DMS 273 treated with DMSO at 0.1 percent for 48 hours (cell line): ENCODE measurements around the gene VSIR.

Experiments used
- DNase-seq: peaks from one replicate; lab custom pipeline; 2025; lab: John Stamatoyannopoulos, UW

VSIR gene

DNA sequence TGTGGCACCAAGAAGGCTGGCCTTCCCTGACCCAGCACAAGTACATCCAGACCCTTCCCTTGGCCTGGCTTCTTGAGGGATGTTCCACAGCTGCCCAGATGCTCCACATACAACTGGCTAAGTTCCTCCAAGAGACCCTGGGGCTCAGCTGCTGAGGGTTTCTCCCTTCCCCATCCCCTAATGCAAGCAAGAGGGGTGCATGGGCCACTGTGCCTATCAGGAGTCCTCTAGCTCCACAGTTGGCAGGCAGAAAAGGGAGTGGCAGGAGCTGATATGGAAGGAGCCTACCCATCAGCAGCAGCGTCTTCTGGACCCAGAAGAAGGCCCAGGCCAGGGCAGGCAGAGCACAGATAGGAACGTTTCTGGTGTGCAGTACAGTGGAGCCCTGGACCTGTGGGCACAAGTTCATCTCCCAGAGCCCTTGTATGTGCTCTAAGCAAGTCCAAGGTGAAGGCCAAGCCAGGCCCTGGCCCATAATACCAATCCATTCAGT is 26.2 kb downstream of the VSIR start:
- no peak for DNase-seq

DNA sequence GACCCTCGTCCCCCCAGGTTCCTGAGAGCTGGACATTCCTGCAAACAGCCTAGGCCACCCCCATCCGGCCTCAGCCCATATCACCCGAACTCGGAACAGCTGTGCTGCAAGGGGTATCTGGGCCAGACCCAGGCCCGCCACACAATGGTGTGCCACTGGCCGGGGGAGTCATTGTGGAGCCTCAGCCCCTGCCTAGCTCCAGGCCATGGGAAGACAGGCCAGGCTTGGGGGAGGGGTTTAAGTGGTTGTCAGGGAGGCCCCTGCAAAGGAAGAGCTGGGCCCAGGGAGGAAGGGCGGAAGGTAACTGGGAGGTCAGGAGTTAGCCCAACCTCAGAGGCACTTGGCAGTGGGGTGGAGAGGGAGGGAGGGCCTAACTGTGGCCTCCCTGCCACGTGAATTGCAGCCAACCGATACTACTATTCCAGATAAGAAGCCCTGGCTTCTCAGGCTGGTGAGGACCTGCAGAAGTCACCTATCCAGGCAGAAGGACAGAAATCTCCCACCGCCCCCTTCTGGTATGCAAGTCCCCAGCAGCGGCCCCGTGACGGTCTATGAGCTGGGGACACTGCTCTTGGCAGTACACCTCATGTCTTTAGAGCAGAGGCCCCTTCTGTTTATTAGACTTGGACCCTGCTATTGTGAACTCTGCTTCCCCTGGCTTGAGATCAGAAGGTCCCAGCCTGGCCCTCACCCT is 26.8 kb downstream of the VSIR start:
- DNase-seq: no peak

DNA sequence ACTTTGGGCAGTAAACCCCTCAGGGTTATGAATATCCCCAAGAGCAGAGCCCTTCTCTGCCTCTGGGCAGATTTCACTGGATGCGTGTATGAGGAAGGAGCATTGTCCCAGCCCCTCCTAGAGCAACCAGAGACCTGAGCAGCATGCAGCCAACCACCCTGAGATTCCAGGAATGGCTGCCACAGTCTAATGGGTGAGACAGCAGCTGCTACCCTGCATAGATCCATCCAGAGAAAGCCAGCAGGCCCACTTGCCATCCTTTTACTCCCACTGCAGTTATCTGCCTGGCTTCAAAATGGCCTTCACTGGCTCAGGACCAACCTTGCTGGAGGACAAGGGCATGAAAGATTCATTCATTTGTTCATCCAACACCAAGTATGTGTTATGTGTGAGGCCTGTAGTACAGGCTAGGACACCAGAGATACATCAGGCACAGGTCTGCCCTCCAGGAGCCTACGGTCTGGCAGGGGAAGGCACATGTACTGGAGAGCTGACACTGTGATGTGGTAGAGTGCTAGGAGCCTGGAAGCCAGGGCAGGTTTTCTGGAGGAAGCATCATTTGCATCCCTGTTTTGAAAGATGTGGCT is 27.6 kb downstream of the VSIR start:
- DNase-seq: no peak

DNA sequence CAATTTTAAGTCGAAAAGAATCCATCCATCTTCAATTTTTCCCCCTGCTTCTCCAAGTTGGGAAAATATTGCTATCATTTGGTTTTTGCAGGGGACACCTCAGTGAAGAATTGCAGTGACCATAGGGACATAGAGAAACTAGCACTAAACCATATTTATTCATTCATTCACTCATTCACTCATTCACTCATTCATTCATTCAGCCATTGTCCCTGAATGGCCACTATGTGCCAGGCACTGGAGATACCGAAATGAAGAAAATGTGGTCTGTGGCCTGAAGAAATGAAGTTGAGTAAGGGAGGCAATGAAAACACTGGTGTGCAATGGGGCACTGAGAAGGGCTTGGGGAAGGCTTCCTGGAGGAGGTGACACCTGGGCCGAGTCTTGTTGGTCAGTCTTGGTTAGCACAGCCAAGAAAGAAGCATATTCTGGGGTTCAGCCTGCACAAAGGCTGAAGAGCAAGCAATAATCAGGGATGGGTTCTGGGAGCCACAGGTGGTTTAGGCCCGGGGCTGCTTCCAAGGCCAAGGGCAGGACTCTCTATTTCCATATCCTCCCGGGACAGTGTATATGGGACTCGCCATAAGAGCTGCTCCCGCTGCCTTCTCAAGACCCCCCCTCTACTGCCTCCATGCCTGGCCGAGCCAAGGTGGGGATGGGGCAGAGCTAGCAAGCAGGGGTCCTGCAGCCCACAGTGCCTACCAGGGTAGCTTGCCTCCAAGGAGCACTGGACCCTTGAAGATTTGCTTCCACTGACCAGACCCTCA is 28.2 kb downstream of the VSIR start:
- no peak for DNase-seq

DNA sequence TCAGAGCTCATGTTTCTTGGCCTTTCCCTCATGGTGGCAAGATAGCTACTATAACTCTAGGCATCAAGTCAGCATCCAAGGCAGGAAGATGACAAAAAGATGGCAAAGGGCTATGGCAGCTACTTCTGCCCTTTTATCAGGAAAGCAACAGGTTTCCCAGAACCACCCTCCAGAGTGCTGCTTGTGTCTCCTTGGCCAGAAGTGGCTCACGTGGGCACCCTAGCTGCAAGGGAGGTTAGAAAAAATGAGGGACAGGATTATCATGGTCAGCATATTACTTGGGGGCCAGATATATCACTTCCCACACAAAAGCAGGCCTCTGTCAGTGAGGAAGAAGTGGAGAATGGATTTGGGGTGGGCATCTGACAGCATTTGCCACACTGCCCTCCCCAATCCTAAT is 29.5 kb downstream of the VSIR start:
- no peak for DNase-seq

DNA sequence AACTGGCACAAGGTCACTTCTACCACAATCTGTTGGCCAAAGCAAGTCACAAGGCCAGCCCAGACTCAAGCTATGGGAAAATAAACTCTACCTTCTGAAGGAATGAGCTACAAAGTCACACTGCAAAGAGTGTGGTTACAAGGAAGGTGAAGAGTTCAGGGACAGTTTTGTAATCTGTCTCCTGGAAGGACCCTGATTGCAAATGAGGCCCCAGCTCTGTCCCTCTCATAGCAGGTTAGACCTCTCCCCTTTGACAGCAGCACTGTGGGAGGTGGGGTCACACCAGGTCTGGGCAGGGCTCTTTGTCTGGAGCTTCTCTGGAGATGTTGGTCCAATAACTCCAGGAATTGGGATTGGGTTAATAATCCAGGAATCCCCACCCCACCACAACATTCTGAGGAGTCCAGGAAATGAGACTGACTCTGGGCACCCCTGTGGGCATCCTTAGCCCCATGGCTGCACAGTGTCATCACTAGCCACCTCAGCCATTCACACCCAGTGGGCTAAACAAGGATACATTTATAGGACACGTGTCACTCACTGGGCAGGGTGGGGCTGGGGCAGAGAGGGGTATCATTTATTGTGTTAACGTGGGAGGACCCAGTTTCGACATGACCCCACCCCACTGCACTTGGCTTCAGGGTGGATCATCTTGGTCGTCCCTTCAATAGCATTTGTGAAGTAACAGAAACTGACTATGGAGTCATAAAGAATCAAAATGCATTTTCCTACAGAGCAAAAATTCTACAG is 30.1 kb downstream of the VSIR start:
- no peak for DNase-seq

DNA sequence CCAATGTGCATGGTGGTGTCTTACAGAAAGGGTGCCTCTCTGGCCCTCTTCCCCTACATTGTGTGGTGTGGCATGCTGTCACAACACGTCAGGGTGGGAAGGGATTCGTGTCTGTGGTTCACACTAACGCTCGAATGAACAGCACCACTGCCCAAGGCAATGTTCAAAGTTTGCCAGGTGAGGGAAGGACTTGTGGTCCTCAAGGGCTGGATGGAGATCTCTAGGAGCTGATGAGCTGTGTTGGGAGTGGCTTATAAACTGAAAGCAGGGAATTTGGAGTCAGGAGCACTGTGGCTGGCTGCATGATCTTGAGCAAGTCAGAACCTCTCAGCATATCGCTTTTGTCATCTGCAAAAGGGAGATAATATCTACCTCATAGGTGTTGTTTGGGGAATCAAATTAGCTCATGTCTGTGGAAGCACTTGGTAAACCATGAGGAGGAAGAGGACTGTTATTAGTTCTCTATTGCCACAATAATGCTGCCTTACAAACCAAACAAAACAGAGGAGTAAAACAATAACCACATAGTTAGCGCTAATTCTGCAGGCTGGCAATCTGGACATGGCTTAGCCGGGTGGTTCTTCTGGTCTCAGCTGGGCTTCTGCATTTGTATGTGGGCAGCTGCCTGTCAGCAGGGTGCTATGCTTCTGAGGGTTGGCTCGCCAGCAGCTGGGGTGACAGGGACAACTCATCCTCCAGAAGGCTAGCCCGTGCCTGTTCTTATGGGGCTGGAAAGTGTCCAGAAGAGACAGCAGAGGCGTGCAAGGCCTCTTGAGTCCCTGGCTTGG is 30.8 kb downstream of the VSIR start:
- no peak for DNase-seq

DNA sequence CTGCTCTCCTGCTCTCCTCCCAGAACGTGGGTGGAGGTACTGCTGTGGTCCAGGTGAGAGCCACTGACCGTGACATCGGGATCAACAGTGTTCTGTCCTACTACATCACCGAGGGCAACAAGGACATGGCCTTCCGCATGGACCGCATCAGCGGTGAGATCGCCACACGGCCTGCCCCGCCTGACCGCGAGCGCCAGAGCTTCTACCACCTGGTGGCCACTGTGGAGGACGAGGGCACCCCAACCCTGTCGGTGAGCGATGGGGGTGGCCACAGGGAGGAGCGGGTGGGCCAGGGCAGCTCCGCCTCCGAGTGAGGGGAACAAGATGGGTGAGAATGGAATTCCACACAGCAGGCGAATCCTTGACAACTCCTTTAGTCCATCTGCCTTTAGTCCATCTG is 31.6 kb downstream of the VSIR start:
- DNase-seq: no peak

DNA sequence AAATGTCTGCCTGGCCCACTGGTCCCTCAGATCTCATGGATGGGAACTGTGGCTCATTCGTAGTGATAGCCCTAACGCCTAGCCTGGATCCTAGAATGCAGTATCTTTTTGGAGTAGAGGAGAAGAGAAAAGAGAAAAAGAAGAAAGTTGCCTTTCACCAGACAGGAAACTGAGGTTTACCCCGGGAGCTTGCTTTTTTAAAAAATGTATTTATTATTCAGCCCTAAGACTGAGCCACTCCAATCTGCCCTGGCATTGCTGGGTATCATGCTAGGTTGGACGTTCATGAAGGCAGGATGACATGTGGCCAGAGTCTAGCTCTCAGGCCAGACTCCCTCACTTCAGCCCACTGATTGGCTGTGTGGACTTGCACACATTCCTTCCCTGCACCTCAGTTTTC is 32.3 kb downstream of the VSIR start:
- no peak for DNase-seq

DNA sequence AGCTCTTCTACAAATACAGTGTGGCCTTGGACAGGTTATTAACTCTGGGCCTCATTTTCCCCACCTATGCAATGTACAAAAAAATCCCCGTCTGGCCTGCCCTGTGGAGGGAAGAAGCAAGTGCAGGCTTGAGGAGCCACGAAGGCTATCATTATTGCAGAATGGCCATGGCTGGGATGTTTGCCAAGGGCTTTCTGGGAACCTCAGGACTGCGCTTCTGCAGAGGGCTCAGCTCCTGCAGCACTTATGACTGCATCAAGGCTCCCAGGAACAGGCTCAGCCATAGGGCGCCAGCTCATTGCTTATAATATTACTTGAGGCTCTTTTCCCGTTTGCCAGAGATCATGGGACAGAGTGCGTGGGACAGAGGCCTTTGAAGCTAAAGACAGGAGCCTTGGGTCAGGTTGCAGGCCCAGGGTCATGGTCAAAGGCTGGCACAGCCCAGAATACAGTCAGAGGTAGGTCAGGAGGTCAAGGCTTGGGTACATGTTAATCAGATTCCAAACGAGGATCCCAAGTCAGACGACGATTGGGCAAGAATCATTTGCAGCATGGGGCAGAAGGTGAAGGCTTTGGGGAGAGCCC is 33.2 kb downstream of the VSIR start:
- DNase-seq: peak; percentile 5

DNA sequence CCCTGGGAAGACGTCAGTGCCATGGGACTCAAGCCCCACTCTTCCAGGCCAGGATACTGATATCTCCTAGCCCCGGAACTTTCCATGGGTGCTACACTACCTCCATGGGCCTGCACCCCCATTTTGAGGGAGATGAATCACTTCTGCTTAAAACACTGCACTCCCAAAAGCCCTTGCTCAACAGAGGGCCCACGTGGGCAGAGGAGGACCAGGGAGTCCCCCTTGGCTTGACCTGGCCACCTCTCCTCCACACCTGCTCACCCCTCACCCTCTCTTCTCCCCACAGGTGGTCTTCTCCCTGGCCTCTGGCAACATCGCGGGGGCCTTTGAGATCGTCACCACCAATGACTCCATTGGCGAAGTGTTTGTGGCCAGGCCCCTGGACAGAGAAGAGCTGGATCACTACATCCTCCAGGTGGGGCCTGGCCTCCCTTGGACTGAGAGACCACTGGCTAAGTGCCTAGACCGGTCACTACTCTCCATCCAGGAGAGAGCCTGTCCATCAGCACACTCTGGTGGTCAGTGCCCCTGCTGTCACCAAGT is 33.9 kb downstream of the VSIR start:
- DNase-seq: no peak

DNA sequence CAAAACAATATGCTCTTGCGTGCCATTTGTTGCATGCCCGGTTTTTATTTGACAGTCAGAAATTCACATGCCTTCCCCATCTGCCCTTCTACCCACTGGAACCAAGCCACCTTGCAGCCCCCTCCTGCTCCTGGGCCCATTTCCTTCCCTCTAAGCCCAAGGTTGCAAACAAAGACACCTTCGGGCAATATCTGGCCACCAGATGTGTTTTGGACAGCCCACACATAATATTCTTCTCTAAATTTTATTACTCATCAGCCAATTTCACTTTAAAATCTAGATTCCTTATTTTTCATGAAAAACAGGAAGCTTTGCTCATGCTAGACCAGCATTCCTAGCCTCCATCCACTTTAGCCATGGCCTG is 35.5 kb downstream of the VSIR start:
- no peak for DNase-seq

DNA sequence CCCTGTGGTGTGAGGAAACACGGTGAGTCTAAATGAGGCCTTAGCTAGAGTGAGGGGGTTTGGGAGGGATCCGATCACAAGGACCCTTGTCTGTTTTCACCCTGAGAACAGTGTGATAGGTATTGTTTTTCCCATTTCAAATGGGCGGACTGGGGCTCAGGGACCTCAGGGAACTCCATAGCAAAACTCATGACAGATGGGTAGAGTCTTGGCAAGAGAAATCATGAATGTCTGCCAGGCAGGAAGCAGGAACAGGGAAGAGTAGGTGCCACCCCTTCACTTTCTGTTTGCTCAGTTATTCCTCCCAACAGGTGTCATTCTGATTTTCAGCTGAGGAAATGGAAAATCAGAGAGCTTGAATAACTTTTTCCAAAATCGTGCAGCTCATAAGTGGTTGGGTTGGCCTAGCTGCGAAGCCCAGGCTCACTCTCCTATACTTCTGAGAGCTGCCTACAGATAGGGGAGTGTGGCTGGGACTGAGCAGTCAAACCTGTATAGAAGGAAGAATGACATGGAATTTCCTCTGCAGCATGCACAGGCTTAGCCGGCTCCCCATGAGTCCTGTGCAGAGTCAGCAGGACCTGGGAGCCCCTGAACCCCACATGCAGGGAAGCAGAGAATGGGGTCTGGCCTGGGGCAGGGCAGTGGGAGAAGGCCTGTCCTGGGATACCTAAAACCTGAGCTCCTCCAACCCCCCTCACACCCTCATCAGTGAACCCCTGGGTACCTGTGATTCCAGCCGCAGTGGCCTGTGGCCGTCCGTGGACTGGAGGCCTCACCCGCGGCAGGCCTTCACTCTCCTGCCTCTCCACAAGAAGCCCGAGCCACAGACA is 36.1 kb downstream of the VSIR start:
- peak; percentile 57 for DNase-seq

DNA sequence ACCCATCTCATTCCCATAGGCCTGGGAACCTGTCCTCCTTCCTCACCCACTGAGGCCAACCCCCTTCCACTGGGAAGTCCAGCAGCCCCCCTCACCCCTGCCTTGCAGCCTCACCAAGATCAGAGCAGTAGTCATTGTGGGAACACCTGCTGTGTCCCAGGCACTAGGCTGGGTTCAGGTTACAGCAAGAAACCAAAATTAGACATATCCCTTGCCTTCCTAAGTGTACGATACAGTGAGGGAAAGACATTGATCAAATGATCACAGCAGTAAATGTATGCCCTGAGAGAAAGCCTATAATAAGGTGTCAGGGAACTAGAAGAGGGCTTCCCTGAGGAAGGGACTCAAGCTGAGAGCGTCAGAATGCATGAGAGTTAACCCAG is 36.8 kb downstream of the VSIR start:
- DNase-seq: peak; percentile 66

DNA sequence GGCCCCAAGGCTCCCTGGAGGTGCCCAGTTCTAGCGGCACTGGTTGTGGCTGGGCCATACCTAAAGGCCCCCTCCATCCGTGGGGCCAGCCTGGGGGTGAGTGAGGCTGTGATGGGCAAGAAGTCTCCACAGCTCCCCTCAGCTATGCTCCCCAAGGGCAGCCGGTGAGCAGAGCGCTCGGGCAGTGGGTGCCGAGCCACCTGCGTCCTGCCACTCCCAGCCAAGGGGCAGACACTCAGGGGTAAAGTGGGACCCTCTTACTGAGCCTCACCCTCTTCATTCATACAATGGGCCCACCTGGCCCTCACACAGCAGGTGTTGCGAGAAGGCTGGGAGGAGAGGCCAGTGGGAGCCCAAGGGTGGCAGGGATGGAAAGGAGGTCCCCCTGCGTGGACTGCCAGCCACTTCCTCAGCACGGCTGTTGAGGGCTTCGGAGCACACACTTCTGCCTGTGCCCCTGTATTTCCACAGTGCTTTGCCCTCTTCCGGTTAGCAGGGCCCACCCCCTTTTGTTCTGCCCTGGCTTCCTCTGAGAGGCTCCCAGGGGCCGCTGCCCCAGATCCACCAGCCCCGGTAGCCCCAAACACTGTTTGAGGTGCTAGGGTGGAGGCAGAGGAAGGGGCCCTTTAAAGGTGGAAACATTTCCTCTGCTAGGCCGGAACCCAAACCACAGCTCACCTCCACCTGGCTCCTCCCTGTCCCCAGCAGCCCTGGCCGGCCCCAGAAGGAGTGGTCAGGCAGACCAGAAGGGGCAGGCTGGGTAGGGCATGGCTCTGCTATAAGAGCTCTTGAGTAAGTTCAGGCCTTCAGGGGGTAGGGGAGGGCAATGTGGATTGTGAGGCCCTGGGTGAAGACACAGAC is 37.4 kb downstream of the VSIR start:
- no peak for DNase-seq

DNA sequence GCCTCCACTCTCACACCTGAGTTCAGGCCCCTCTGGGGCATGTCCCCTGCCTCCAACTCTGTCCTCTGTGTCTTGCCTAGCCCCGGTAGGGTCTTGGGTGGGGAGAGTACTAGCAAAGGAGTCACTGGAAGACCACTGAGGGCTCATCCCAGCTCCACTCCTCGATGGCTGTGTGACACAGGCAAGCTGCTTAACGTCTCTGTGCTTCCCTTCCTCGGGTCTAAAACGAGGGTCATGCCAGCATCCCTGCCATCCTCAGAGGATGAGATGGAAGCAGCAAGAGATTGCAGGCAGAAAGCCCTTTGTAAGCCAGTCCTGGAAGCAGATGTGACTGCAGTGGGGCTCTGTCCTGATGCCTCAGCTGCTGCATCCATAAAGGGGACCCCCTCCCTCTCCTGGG is 38.5 kb downstream of the VSIR start:
- no peak for DNase-seq

DNA sequence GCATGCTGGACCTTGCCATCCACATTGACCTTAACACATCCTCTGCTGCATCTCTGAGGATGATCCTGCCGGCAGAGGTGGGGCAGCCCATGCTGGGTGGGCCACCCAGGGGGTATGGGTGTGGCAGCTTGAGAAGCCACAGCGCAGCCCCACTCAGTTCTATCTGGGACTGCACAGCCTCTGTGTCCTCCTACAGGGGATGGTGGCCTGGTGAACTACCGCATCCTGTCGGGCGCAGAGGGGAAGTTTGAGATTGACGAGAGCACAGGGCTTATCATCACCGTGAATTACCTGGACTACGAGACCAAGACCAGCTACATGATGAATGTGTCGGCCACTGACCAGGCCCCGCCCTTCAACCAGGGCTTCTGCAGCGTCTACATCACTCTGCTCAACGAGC is 41.5 kb downstream of the VSIR start:
- no peak for DNase-seq

DNA sequence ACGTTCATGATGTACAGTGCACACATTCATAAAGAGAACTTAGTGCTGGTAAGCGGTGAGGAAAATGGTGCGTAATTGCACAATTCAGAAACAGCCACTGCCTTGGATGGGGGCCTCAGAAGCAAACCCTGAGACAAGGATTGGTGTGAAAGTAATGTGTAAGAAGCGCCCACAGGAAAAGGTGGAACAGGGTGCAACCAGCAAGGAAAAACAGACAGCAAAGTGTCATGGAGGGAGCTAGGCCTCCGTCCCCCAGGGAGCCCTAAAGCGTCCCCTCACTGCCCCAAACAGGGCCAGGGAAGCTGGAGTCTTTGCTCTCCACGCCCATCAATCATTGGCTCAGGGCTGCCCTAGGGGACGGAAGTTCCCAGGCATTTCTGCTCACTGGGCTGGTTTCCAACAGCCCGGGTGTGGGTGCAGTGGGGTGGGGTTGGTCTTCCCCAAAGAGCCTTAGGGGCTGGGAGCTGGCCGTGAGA is 44.1 kb downstream of the VSIR start:
- no peak for DNase-seq
